Mammary epithelial cell (primary cell): ENCODE measurements around the gene IRGM.

Experiments used
- CTCF ChIP-seq, 2 donors: IDR thresholded peaks in 1 of 2; conservative IDR thresholded peaks in 1 of 2; 2 replicates each; pipeline ENCODE4 v1.5.1; 2011 to 2012; ENCODE audit warnings: inconsistent platforms in 2 of 2, low read length in 2 of 2, mild to moderate bottlenecking in 2 of 2, control low read depth in 1 of 2, low read depth in 1 of 2; ENCODE audit not compliant: insufficient read depth in 1 of 2; ENCODE audit errors: extremely low read depth in 1 of 2
- EZH2 ChIP-seq: IDR thresholded peaks from 2 replicates; pipeline ENCODE4 v1.6.1; 2012; ENCODE audit warnings: low read length, inconsistent platforms, borderline replicate concordance

GRCh38 chr5:150895431-150896428, 49.4 kb downstream of the IRGM start:
- TF ChIP-seq CTCF (conservative IDR thresholded peaks at IDR 0.05 in 1 of 2, IDR thresholded peaks at IDR 0.05 in 1 of 2; ENCODE audit: extremely low read depth in 1 of 2, insufficient read depth in 1 of 2, low read depth in 1 of 2, low read length in 2 of 2) (no peak), EZH2 (no peak)
